Measurements from ENCODE around the gene MED7.

Gene MED7

GRCh38 chr5:157162919-157163510 is 20.4 kb upstream of the MED7 start:
- no peak for DNase-seq (ENCODE audit: low spot score)

GRCh38 chr5:157161996-157162395 is 19.3 kb upstream of the MED7 start:
- no peak for DNase-seq (ENCODE audit: low spot score)

- DNase-seq (ENCODE audit: low spot score), result no peak
Observed at GRCh38 chr5:157160001-157160400, 17.3 kb upstream of the MED7 start.

GRCh38 chr5:157159209-157159751 is 16.6 kb upstream of the MED7 start:
- DNase-seq (ENCODE audit: low spot score), result no peak

- no peak for DNase-seq (ENCODE audit: low spot score)
Observed at GRCh38 chr5:157157293-157157891, 14.7 kb upstream of the MED7 start.

GRCh38 chr5:157155297-157155696 is 12.6 kb upstream of the MED7 start:
- DNase-seq (ENCODE audit: low spot score), result no peak

- no peak for DNase-seq (ENCODE audit: low spot score)
Observed at GRCh38 chr5:157150995-157151394, 8.3 kb upstream of the MED7 start.

- DNase-seq (ENCODE audit: low spot score), result peak; percentile 66
Observed at GRCh38 chr5:157148734-157149615, 6.3 kb upstream of the MED7 start.

GRCh38 chr5:157143127-157143971 is 684 bp upstream of the MED7 start:
- DNase-seq (ENCODE audit: low spot score), result no peak

GRCh38 chr5:157137691-157138090 is 5.0 kb downstream of the MED7 start:
- no peak for DNase-seq (ENCODE audit: low spot score)

- no peak for DNase-seq (ENCODE audit: low spot score)
Observed at GRCh38 chr5:157132281-157132612, 10.4 kb downstream of the MED7 start.

GRCh38 chr5:157130925-157131324 is 11.7 kb downstream of the MED7 start:
- DNase-seq (ENCODE audit: low spot score), result no peak

GRCh38 chr5:157121709-157122108 is 21.0 kb downstream of the MED7 start:
- DNase-seq (ENCODE audit: low spot score), result no peak

GRCh38 chr5:157120102-157120501 is 22.6 kb downstream of the MED7 start:
- no peak for DNase-seq (ENCODE audit: low spot score)

GRCh38 chr5:157116483-157116954 is 26.1 kb downstream of the MED7 start:
- DNase-seq (ENCODE audit: low spot score), result no peak

GRCh38 chr5:157115502-157115901 is 27.2 kb downstream of the MED7 start:
- no peak for DNase-seq (ENCODE audit: low spot score)

GRCh38 chr5:157115012-157115411 is 27.7 kb downstream of the MED7 start:
- DNase-seq (ENCODE audit: low spot score), result no peak

- no peak for DNase-seq (ENCODE audit: low spot score)
Observed at GRCh38 chr5:157113002-157113401, 29.7 kb downstream of the MED7 start.

GRCh38 chr5:157109744-157110143 is 32.9 kb downstream of the MED7 start:
- DNase-seq (ENCODE audit: low spot score), result peak; percentile 29

- DNase-seq (ENCODE audit: low spot score), result peak; percentile 76
Observed at GRCh38 chr5:157108976-157109375, 33.7 kb downstream of the MED7 start, which contains the start of gene HAVCR2. Gene HAVCR2, minus strand, starts transcription at chr5:157109044. Its CDS starts 61 bp downstream, at chr5:157108983.

- DNase-seq (ENCODE audit: low spot score), result no peak
Observed at GRCh38 chr5:157107508-157107907, 35.2 kb downstream of the MED7 start.

All from globus pallidus (tissue), 1 donor.